Esophagus squamous epithelium (tissue), 4 donors: ENCODE measurements around the gene POMC.

Source experiments
- POLR2A ChIP-seq, 4 donors: fragments of 450-650 bp; IDR thresholded peaks; one replicate each; pipeline ENCODE4 v1.6.1; 2017; ENCODE audit warnings: antibody characterized with exemption in 4 of 4, mild to moderate bottlenecking in 4 of 4, moderate library complexity in 3 of 4
- TF ChIP-seq, protein P1 (sequence below), 6 experiments: fragments of 450-650 bp in 4 of 6; fragments of 200-600 bp in 2 of 6; sonication (generic) in 2 of 6; IDR thresholded peaks; one replicate each; pipeline ENCODE4 v1.5.1; 2016 to 2019; ENCODE audit warnings: antibody characterized with exemption in 6 of 6, mild to moderate bottlenecking in 4 of 6, moderate library complexity in 4 of 6

GRCh38 chr2:25187729-25188350 lies 19.5 kb upstream of the POMC start:
- TF ChIP-seq, protein P1, sequence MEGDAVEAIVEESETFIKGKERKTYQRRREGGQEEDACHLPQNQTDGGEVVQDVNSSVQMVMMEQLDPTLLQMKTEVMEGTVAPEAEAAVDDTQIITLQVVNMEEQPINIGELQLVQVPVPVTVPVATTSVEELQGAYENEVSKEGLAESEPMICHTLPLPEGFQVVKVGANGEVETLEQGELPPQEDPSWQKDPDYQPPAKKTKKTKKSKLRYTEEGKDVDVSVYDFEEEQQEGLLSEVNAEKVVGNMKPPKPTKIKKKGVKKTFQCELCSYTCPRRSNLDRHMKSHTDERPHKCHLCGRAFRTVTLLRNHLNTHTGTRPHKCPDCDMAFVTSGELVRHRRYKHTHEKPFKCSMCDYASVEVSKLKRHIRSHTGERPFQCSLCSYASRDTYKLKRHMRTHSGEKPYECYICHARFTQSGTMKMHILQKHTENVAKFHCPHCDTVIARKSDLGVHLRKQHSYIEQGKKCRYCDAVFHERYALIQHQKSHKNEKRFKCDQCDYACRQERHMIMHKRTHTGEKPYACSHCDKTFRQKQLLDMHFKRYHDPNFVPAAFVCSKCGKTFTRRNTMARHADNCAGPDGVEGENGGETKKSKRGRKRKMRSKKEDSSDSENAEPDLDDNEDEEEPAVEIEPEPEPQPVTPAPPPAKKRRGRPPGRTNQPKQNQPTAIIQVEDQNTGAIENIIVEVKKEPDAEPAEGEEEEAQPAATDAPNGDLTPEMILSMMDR (IDR thresholded peaks at IDR 0.05): no peak
- TF ChIP-seq POLR2A (IDR thresholded peaks at IDR 0.05): no peak
